ENCODE measurements around the gene IL31RA. TPM values are rescaled to one million over a fixed set of nuclear protein-coding genes. Genes with fewer than 3 reads are reported as not detected.
"Not testable (repeated sequence)": the region's sequence is repeated elsewhere in the genome, so short reads cannot be mapped to it uniquely, and the experiment has no call there.

Gene IL31RA
- total RNA-seq, 1 donor from 2014 or later: 0.73 TPM

- no peak for DNase-seq (ENCODE audit: low read depth, low spot score)
These were observed 74.0 kb downstream of the IL31RA start for GRCh38 chr5:55925181-55925580.

- DNase-seq (ENCODE audit: low read depth, low spot score): no peak
These were observed 74.6 kb downstream of the IL31RA start for GRCh38 chr5:55925712-55926111.

- DNase-seq (ENCODE audit: low read depth, low spot score): no peak
These were observed 75.3 kb downstream of the IL31RA start for GRCh38 chr5:55926476-55926875.

GRCh38 chr5:55927861-55928655, 76.9 kb downstream of the IL31RA start:
- no peak for DNase-seq (ENCODE audit: low read depth, low spot score)

GRCh38 chr5:55929020-55929799, 78.1 kb downstream of the IL31RA start:
- DNase-seq (ENCODE audit: low read depth, low spot score): no peak

GRCh38 chr5:55932700-55933099, 81.5 kb downstream of the IL31RA start:
- no peak for DNase-seq (ENCODE audit: low read depth, low spot score)

- DNase-seq (ENCODE audit: low read depth, low spot score): no peak
These were observed 82.4 kb downstream of the IL31RA start for GRCh38 chr5:55933377-55934114.

- DNase-seq (ENCODE audit: low read depth, low spot score): no peak
These were observed 83.0 kb downstream of the IL31RA start for GRCh38 chr5:55934115-55934613.

- DNase-seq (ENCODE audit: low read depth, low spot score): no peak
These were observed 83.6 kb downstream of the IL31RA start for GRCh38 chr5:55934720-55935119.

GRCh38 chr5:55935371-55935770, 84.2 kb downstream of the IL31RA start:
- DNase-seq (ENCODE audit: low read depth, low spot score): no peak

GRCh38 chr5:55936100-55936693, 85.0 kb downstream of the IL31RA start:
- peak; percentile 57 for DNase-seq (ENCODE audit: low read depth, low spot score)

- not testable (repeated sequence) for DNase-seq (ENCODE audit: low read depth, low spot score)
These were observed 86.4 kb downstream of the IL31RA start for GRCh38 chr5:55937598-55937997.

- DNase-seq (ENCODE audit: low read depth, low spot score): not testable (repeated sequence)
These were observed 90.0 kb downstream of the IL31RA start for GRCh38 chr5:55941154-55941553.

GRCh38 chr5:55959208-55959607, 108.1 kb downstream of the IL31RA start:
- DNase-seq (ENCODE audit: low read depth, low spot score): no peak

GRCh38 chr5:55960779-55961178, 109.6 kb downstream of the IL31RA start:
- no peak for DNase-seq (ENCODE audit: low read depth, low spot score)

GRCh38 chr5:55965525-55965924, 114.4 kb downstream of the IL31RA start:
- no peak for DNase-seq (ENCODE audit: low read depth, low spot score)

- no peak for DNase-seq (ENCODE audit: low read depth, low spot score)
These were observed 115.1 kb downstream of the IL31RA start for GRCh38 chr5:55966284-55966683.

GRCh38 chr5:55969956-55970355, 118.8 kb downstream of the IL31RA start:
- no peak for DNase-seq (ENCODE audit: low read depth, low spot score)

All from pulmonary artery endothelial cell (primary cell).